ENCODE data around the gene IQSEC1. TPM values are rescaled to one million over a fixed set of nuclear protein-coding genes. Genes with fewer than 3 reads are reported as not detected.

The IQSEC1 gene
- total RNA-seq, 1 donor from 2014 or later, result 34.2 TPM

- DNase-seq (ENCODE audit: low spot score, unreplicated experiment), result no peak
- H3K9me3 Mint-ChIP-seq (ENCODE audit: low read depth), result no peaks in the 10 kb centered on the region
- TF ChIP-seq, protein P1, sequence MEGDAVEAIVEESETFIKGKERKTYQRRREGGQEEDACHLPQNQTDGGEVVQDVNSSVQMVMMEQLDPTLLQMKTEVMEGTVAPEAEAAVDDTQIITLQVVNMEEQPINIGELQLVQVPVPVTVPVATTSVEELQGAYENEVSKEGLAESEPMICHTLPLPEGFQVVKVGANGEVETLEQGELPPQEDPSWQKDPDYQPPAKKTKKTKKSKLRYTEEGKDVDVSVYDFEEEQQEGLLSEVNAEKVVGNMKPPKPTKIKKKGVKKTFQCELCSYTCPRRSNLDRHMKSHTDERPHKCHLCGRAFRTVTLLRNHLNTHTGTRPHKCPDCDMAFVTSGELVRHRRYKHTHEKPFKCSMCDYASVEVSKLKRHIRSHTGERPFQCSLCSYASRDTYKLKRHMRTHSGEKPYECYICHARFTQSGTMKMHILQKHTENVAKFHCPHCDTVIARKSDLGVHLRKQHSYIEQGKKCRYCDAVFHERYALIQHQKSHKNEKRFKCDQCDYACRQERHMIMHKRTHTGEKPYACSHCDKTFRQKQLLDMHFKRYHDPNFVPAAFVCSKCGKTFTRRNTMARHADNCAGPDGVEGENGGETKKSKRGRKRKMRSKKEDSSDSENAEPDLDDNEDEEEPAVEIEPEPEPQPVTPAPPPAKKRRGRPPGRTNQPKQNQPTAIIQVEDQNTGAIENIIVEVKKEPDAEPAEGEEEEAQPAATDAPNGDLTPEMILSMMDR (IDR thresholded peaks at IDR 0.05; ENCODE audit: unreplicated experiment), result no peak
- peak overlapping the region; percentile 22 for H3K27ac Mint-ChIP-seq
- H3K4me3 Mint-ChIP-seq (ENCODE audit: low read depth), result no peak overlapping the region
- peaks cover 13% of the 10 kb centered on the region for H3K27me3 Mint-ChIP-seq
- no peaks in the 10 kb centered on the region for H3K4me1 Mint-ChIP-seq (ENCODE audit: low read depth)
- H3K36me3 Mint-ChIP-seq (ENCODE audit: insufficient read depth), result peaks cover 13% of the 10 kb centered on the region
These were observed 177.7 kb downstream of the IQSEC1 start for GRCh38 chr3:12895391-12896062.

DNA sequence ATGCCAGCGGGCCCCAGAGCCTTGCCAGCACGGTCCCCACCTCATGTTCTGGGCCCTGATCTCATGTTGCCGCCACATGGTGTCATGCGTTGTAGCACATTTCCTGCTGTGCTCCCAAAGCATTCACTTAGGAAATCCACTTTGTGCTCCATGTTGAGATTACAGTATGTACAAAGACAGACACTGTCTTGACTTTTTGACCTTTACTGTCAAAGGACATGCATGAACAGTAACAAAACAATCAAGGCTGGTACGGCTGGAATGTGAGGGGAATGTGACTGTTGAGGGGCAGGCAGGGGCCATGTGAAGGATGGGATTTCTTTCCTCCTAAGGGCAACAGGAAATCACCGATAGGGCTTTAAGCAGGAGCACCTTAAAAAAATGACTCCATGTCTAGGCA is 178.6 kb downstream of the IQSEC1 start:
- TF ChIP-seq, protein P1 (IDR thresholded peaks at IDR 0.05; ENCODE audit: unreplicated experiment), result no peak
- H3K27ac Mint-ChIP-seq, result peak overlapping the region; percentile 11

DNA sequence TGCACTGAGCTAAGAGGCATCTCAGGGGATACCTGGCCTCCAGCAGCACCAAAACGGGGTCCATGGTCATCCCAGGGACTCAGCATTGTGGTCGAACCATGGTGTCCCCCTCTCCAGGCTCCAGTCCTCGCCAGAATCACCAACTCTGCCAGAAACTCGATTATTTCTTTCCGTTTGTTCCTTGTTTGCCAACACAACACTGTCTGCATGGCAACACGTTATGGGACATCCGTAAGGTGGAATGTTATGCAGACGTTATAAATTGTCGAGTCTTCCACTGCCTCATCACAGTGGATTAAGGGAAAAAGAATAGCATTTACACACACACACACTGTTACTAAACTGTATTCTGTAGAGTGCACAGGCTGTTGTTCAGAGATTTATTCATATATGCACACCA is 179.4 kb downstream of the IQSEC1 start:
- no peak for DNase-seq (ENCODE audit: low spot score, unreplicated experiment)
- Mint-ChIP-seq H3K36me3 (ENCODE audit: insufficient read depth) (peaks cover 4% of the 10 kb centered on the region), H3K4me1 (ENCODE audit: low read depth) (no peaks in the 10 kb centered on the region), H3K4me3 (ENCODE audit: low read depth) (no peak overlapping the region), H3K9me3 (ENCODE audit: low read depth) (no peaks in the 10 kb centered on the region), H3K27ac (no peak overlapping the region), H3K27me3 (peaks cover 22% of the 10 kb centered on the region)
- TF ChIP-seq, protein P1 (IDR thresholded peaks at IDR 0.05; ENCODE audit: unreplicated experiment), result no peak

More for the DNA sequence above, 178.6 kb downstream of the IQSEC1 start:
- Mint-ChIP-seq H3K9me3 (ENCODE audit: low read depth) (no peaks in the 10 kb centered on the region), H3K4me1 (ENCODE audit: low read depth) (no peaks in the 10 kb centered on the region), H3K4me3 (ENCODE audit: low read depth) (no peak overlapping the region), H3K36me3 (ENCODE audit: insufficient read depth) (peaks cover 9% of the 10 kb centered on the region), H3K27me3 (peaks cover 22% of the 10 kb centered on the region)
- DNase-seq (ENCODE audit: low spot score, unreplicated experiment), result no peak

- Mint-ChIP-seq H3K27ac (no peak overlapping the region), H3K4me1 (ENCODE audit: low read depth) (no peaks in the 10 kb centered on the region), H3K27me3 (peaks cover 26% of the 10 kb centered on the region), H3K4me3 (ENCODE audit: low read depth) (no peak overlapping the region), H3K9me3 (ENCODE audit: low read depth) (no peaks in the 10 kb centered on the region), H3K36me3 (ENCODE audit: insufficient read depth) (no peaks in the 10 kb centered on the region)
- DNase-seq (ENCODE audit: low spot score, unreplicated experiment), result no peak
- TF ChIP-seq, protein P1 (IDR thresholded peaks at IDR 0.05; ENCODE audit: unreplicated experiment), result no peak
These were observed 180.0 kb downstream of the IQSEC1 start for GRCh38 chr3:12893247-12893646.

DNA sequence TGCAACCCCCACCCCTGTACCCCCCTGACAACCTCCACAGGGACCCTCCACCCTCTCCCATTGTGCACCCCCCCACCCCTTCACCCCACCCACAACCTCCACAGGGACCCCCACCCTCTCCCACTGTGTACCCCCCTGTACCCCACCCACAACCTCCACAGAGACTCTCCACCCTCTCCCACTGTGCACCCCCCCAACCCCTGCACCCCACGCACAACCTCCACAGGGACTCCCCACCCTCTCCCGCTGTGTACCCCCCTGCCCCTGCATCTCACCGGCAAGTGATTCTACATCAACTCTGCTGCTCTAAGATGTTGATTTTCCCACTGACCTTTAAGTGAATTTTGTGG is 180.4 kb downstream of the IQSEC1 start:
- Mint-ChIP-seq H3K36me3 (ENCODE audit: insufficient read depth) (no peaks in the 10 kb centered on the region), H3K9me3 (ENCODE audit: low read depth) (no peaks in the 10 kb centered on the region), H3K27ac (no peak overlapping the region), H3K4me1 (ENCODE audit: low read depth) (no peaks in the 10 kb centered on the region), H3K27me3 (peaks cover 26% of the 10 kb centered on the region), H3K4me3 (ENCODE audit: low read depth) (no peak overlapping the region)
- TF ChIP-seq, protein P1 (IDR thresholded peaks at IDR 0.05; ENCODE audit: unreplicated experiment), result no peak
- DNase-seq (ENCODE audit: low spot score, unreplicated experiment), result no peak
